Body of pancreas (tissue), 4 donors: ENCODE data around the gene ATP1A2.

Source experiments
- CTCF ChIP-seq, 7 experiments: fragments of 450-650 bp in 4 of 7; fragments of 200-600 bp in 3 of 7; sonication (generic) in 3 of 7; IDR thresholded peaks; one replicate each; pipeline ENCODE4 v1.5.1; 2016 to 2019; ENCODE audit warnings: antibody characterized with exemption in 7 of 7
- POLR2A ChIP-seq, 3 donors: fragments of 450-650 bp; IDR thresholded peaks; one replicate each; pipeline ENCODE4 v1.6.1; 2016; ENCODE audit warnings: antibody characterized with exemption in 3 of 3, mild to moderate bottlenecking in 2 of 3

- TF ChIP-seq POLR2A (IDR thresholded peaks at IDR 0.05), result no peak
- TF ChIP-seq CTCF (IDR thresholded peaks at IDR 0.05), result no peak
Observed at GRCh38 chr1:160127865-160128523, 12.4 kb downstream of the ATP1A2 start.
